ENCODE data around the gene SIX5. TPM values are rescaled to one million over a fixed set of nuclear protein-coding genes. Genes with fewer than 3 reads are reported as not detected.

The SIX5 gene
- total and polyA plus RNA-seq, 12 donors, result 15.5 to 29.3 (median 21.3) TPM

DNA sequence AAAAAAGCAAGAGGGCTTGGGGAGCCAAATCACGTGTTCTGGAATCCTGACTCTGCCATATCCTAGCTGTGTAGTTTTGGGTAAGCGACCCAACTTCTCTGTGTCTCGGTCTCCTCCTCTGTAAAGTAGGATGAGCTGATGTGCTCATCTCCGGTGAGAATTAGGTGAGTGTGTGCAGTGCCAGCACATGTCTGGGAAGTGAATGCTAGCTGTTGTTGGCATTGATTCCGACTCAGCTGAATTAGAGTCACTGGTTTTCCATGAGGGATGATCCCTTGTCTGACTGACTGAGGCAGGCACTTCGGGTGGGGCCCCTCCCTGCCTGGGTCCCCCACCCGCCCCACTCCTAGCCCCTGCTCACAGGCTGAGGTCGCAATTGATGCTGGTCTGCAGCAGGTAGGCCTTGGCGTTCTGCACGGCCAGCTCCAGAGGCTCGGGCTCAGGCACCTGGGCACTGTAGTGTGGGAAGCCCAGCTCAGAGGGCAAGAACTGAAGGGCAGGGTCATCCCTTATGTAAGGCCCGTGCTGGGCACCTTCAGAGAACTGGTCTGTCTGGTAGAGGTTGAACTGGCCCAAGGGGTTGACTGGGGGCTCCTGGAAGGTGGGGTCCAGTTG, 45.2 kb upstream of the SIX5 start:
- no peak overlapping the region for H3K27ac ChIP-seq
- intact Hi-C loops (cut with DNase I), result loop anchor here in 2 of 10 donors (10.0 kb wide), 2 partner anchors 71 to 201 kb away; partner anchors contain the start of gene IRF2BP1 (in 1 of the 2)
- TF ChIP-seq, protein P1, sequence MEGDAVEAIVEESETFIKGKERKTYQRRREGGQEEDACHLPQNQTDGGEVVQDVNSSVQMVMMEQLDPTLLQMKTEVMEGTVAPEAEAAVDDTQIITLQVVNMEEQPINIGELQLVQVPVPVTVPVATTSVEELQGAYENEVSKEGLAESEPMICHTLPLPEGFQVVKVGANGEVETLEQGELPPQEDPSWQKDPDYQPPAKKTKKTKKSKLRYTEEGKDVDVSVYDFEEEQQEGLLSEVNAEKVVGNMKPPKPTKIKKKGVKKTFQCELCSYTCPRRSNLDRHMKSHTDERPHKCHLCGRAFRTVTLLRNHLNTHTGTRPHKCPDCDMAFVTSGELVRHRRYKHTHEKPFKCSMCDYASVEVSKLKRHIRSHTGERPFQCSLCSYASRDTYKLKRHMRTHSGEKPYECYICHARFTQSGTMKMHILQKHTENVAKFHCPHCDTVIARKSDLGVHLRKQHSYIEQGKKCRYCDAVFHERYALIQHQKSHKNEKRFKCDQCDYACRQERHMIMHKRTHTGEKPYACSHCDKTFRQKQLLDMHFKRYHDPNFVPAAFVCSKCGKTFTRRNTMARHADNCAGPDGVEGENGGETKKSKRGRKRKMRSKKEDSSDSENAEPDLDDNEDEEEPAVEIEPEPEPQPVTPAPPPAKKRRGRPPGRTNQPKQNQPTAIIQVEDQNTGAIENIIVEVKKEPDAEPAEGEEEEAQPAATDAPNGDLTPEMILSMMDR (IDR thresholded peaks at IDR 0.05), result no peak
- DNase-seq, result no peak
- peak overlapping the region in 1 of 10 donors; percentile 57 for H3K4me3 ChIP-seq
- 78 to 87% methylated on average over 12 of the region's 12 CpGs for WGBS, 2 donors
- ATAC-seq, result no peak
- H3K4me1 ChIP-seq, result peaks cover 0 to 33% (median 22%) of the 10 kb centered on the region in 9 donors
- H3K27me3 ChIP-seq, result peaks cover 0 to 40% (median 0%) of the 10 kb centered on the region in 7 donors
- no peaks in the 10 kb centered on the region for H3K9me3 ChIP-seq
- peaks cover 0 to 4% (median 0%) of the 10 kb centered on the region in 9 donors for H3K36me3 ChIP-seq

DNA sequence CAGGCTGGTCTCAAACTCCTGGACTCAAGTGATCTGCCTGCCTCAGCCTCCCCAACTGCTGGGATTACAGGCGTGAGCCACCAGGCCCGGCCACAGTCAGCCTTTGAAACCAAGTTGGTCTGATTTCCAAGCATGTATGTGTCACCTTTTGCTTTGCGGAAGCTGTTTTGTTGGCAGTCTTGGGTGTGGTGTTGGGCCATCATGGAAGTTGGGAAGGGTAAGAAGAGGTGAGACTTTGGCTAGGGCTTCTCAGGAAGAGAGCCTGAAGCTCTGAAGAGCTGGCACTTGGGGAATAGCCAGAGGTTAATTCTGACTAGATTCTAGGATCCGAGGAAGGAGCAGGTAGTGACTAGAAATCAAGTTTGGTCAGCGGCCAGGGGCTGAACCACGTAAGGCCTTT, 43.2 kb upstream of the SIX5 start:
- TF ChIP-seq, protein P1 (IDR thresholded peaks at IDR 0.05), result no peak
- ATAC-seq (no peak), DNase-seq (no peak)
- no peak overlapping the region for H3K27ac ChIP-seq
- no peaks in the 10 kb centered on the region for H3K36me3 ChIP-seq
- H3K4me1 ChIP-seq, result peaks cover 0 to 31% (median 22%) of the 10 kb centered on the region in 9 donors
- H3K27me3 ChIP-seq, result peaks cover 0 to 40% (median 0%) of the 10 kb centered on the region in 7 donors
- 92 to 96% methylated on average over 6 of the region's 6 CpGs for WGBS, 2 donors
- H3K9me3 ChIP-seq, result no peaks in the 10 kb centered on the region
- intact Hi-C loops (cut with DNase I), result loop anchor here in 2 of 10 donors (10.0 kb wide), 2 partner anchors 73 to 203 kb away; partner anchors contain the start of gene IRF2BP1 (in 1 of the 2)
- H3K4me3 ChIP-seq, result no peak overlapping the region

DNA sequence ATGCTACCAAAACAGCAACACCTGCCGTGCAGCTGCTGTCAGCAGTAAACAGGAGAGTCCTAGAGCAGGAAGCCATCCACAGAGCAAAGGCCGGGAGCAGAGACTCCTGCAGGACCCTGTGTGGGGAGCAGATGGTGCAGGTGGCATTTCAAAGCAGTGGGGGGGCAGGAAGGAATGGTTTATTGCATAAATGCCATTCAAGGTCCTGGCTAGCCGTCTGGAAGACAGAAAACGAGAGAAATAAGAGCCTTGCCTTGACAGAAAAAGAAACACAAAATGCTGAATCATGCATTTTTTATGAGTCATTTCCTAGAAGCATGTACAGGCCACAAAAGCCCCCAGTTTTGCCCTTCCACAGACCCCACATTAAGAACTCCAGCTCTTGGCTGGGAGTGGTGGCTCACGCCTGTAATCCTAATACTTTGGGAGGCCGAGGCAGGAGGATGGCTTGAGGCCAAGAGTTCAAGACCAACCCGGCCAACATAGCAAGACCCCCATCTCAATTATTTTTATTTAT, 40.6 kb upstream of the SIX5 start:
- peaks cover 0 to 37% (median 0%) of the 10 kb centered on the region in 7 donors for H3K27me3 ChIP-seq
- ATAC-seq, result no peak
- H3K36me3 ChIP-seq, result no peaks in the 10 kb centered on the region
- WGBS, 2 donors, result 55 to 71% methylated on average over 7 of the region's 7 CpGs
- intact Hi-C loops (cut with DNase I), result loop anchor here in 2 of 10 donors (10.0 kb wide), 2 partner anchors 75 to 205 kb away; partner anchors contain the start of gene IRF2BP1 (in 1 of the 2)
- no peak overlapping the region for H3K4me3 ChIP-seq
- no peak for DNase-seq
- peaks cover 0 to 5% (median under 1%) of the 10 kb centered on the region in 9 donors for H3K4me1 ChIP-seq
- TF ChIP-seq, protein P1 (IDR thresholded peaks at IDR 0.05), result no peak
- H3K27ac ChIP-seq, result no peak overlapping the region
- H3K9me3 ChIP-seq, result peaks cover 0 to 3% (median 0%) of the 10 kb centered on the region in 11 donors

DNA sequence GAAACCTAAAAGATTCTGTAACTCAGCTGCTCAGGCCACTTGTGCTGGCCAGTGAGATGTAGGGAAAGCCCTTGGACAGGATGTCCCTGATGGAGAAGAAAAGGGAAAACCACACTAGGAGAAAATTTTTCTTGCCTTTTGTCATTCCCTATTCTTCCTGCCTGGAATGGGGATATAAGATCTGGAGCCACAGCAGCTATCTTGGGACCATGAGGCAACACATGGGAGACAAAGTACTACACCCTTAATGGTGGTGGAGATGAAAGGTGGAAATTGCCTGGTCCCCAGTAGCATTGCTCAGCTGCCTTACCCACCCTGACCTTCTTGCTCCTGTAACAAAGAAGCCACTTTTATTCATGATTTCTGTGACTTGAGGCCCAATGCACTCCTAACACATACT, 36.7 kb upstream of the SIX5 start:
- TF ChIP-seq, protein P1 (IDR thresholded peaks at IDR 0.05), result no peak
- Histone ChIP-seq H3K36me3 (no peaks in the 10 kb centered on the region), H3K27ac (no peak overlapping the region), H3K27me3 (peaks cover 0 to 57% (median 0%) of the 10 kb centered on the region in 7 donors), H3K4me1 (peaks cover 0 to 5% (median 0%) of the 10 kb centered on the region in 9 donors), H3K9me3 (peaks cover 0 to 3% (median 0%) of the 10 kb centered on the region in 11 donors), H3K4me3 (no peak overlapping the region)
- DNase-seq (no peak), ATAC-seq (no peak)
- intact Hi-C loops (cut with DNase I), result no loop called here

Measured in heart right ventricle (tissue), 16 donors.